ENCODE data around the gene NFIA. TPM values are rescaled to one million over a fixed set of nuclear protein-coding genes. Genes with fewer than 3 reads are reported as not detected.

The NFIA gene
- total RNA-seq, 1 donor from 2014 or later = 31.3 TPM

DNA sequence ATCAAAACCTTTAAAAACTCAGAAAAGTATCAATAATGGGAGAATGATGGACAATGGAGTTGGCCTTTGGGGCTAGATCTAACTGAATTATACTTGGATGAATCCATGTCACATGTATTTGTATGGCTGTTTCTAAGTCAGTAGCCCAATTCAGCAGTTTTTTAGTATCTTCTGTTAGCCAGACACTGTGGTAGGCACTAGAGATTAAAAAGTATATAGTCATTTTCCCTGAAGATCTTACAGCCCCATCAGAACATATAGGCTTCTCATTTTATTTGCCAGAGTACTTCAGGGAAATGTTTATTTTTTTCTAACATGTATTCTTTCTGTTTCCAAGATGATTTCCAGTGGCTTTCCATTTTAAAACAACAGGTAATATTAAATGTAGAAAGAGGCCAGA lies 273.7 kb downstream of the NFIA start:
- Histone ChIP-seq H3K27ac (ENCODE audit: low read depth, low read length) (no peak overlapping the region), H3K4me1 (ENCODE audit: control insufficient read depth in 3 of 3, insufficient read depth in 3 of 3, low read length in 3 of 3) (peaks cover 0 to 9% (median 4%) of the 10 kb centered on the region in 3 donors), H3K9ac (ENCODE audit: low read depth in 1 of 3, low read length in 3 of 3) (no peak overlapping the region), H3K9me3 (ENCODE audit: control insufficient read depth in 3 of 3, low read length in 3 of 3) (no peaks in the 10 kb centered on the region), H3K4me3 (ENCODE audit: low read length in 3 of 3) (no peak overlapping the region), H3K27me3 (ENCODE audit: control insufficient read depth in 3 of 3, insufficient read depth in 3 of 3, low read length in 3 of 3) (no peaks in the 10 kb centered on the region), H3K36me3 (ENCODE audit: control insufficient read depth in 3 of 3, insufficient read depth in 3 of 3, low read length in 3 of 3) (peaks cover 7 to 13% (median 11%) of the 10 kb centered on the region in 3 donors)

GRCh38 chr1:61356995-61357394 lies 274.6 kb downstream of the NFIA start:
- H3K36me3 ChIP-seq (ENCODE audit: control insufficient read depth in 3 of 3, insufficient read depth in 3 of 3, low read length in 3 of 3) = peaks cover 7 to 13% (median 11%) of the 10 kb centered on the region in 3 donors
- no peaks in the 10 kb centered on the region for H3K27me3 ChIP-seq (ENCODE audit: control insufficient read depth in 3 of 3, insufficient read depth in 3 of 3, low read length in 3 of 3)
- no peak overlapping the region for H3K9ac ChIP-seq (ENCODE audit: low read depth in 1 of 3, low read length in 3 of 3)
- H3K4me3 ChIP-seq (ENCODE audit: low read length in 3 of 3) = no peak overlapping the region
- H3K4me1 ChIP-seq (ENCODE audit: control insufficient read depth in 3 of 3, insufficient read depth in 3 of 3, low read length in 3 of 3) = peaks cover 0 to 9% (median 4%) of the 10 kb centered on the region in 3 donors
- H3K9me3 ChIP-seq (ENCODE audit: control insufficient read depth in 3 of 3, low read length in 3 of 3) = no peaks in the 10 kb centered on the region
- H3K27ac ChIP-seq (ENCODE audit: low read depth, low read length) = no peak overlapping the region

DNA sequence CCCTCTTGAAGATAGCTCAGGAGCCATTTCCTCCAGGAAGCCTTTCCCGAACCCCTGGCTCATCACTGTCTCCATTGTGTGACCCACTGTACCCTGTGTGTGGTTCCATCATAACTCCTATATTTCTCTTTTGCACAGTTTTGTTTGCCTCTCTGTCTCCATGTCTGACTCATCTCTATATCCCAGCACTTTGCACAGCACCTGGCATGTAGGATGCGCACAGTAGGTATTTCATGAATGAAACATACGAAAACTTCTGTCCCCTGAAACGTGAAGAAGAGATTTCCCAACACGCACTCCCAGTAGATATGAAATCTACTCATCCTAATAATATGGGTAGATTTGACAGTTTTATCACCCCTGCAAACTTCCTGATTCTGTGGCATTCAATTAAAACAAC lies 275.2 kb downstream of the NFIA start:
- Histone ChIP-seq H3K4me1 (ENCODE audit: control insufficient read depth in 3 of 3, insufficient read depth in 3 of 3, low read length in 3 of 3) (peaks cover 0 to 9% (median 4%) of the 10 kb centered on the region in 3 donors), H3K27ac (ENCODE audit: low read depth, low read length) (no peak overlapping the region), H3K9me3 (ENCODE audit: control insufficient read depth in 3 of 3, low read length in 3 of 3) (no peaks in the 10 kb centered on the region), H3K9ac (ENCODE audit: low read depth in 1 of 3, low read length in 3 of 3) (no peak overlapping the region), H3K4me3 (ENCODE audit: low read length in 3 of 3) (no peak overlapping the region), H3K36me3 (ENCODE audit: control insufficient read depth in 3 of 3, insufficient read depth in 3 of 3, low read length in 3 of 3) (peaks cover 7 to 13% (median 11%) of the 10 kb centered on the region in 3 donors), H3K27me3 (ENCODE audit: control insufficient read depth in 3 of 3, insufficient read depth in 3 of 3, low read length in 3 of 3) (no peaks in the 10 kb centered on the region)

- H3K9ac ChIP-seq (ENCODE audit: low read depth in 1 of 3, low read length in 3 of 3) = no peak overlapping the region
- H3K9me3 ChIP-seq (ENCODE audit: control insufficient read depth in 3 of 3, low read length in 3 of 3) = no peaks in the 10 kb centered on the region
- H3K4me3 ChIP-seq (ENCODE audit: low read length in 3 of 3) = no peak overlapping the region
- H3K4me1 ChIP-seq (ENCODE audit: control insufficient read depth in 3 of 3, insufficient read depth in 3 of 3, low read length in 3 of 3) = peaks cover 0 to 2% (median 0%) of the 10 kb centered on the region in 3 donors
- no peak overlapping the region for H3K27ac ChIP-seq (ENCODE audit: low read depth, low read length)
- no peaks in the 10 kb centered on the region for H3K27me3 ChIP-seq (ENCODE audit: control insufficient read depth in 3 of 3, insufficient read depth in 3 of 3, low read length in 3 of 3)
- H3K36me3 ChIP-seq (ENCODE audit: control insufficient read depth in 3 of 3, insufficient read depth in 3 of 3, low read length in 3 of 3) = peaks cover 5 to 9% (median 7%) of the 10 kb centered on the region in 3 donors
Measured at GRCh38 chr1:61358770-61359455, 276.6 kb downstream of the NFIA start.

DNA sequence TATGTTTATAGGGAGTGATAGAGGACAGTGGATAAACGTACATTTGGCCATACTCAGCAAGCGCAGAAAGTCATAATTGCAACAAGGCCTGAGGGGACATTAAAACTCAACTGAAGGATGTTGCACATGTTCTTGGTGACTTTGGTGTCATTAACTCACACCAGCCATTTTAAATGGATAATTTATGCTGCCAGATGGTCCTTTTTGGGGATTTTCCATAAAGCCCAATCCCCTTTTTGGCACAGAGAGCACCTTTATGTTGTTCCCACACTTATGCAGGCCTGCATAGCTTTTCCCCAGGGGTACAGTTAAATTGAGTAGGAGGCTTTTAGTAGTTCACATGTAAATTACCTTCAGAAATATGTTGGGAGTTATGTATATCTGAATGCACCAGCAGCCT lies 279.6 kb downstream of the NFIA start:
- peaks cover 0 to 2% (median 0%) of the 10 kb centered on the region in 3 donors for H3K4me1 ChIP-seq (ENCODE audit: control insufficient read depth in 3 of 3, insufficient read depth in 3 of 3, low read length in 3 of 3)
- no peak overlapping the region for H3K27ac ChIP-seq (ENCODE audit: low read depth, low read length)
- no peaks in the 10 kb centered on the region for H3K27me3 ChIP-seq (ENCODE audit: control insufficient read depth in 3 of 3, insufficient read depth in 3 of 3, low read length in 3 of 3)
- H3K9me3 ChIP-seq (ENCODE audit: control insufficient read depth in 3 of 3, low read length in 3 of 3) = no peaks in the 10 kb centered on the region
- H3K4me3 ChIP-seq (ENCODE audit: low read length in 3 of 3) = no peak overlapping the region
- H3K36me3 ChIP-seq (ENCODE audit: control insufficient read depth in 3 of 3, insufficient read depth in 3 of 3, low read length in 3 of 3) = peaks cover 0 to 9% (median 7%) of the 10 kb centered on the region in 3 donors
- no peak overlapping the region for H3K9ac ChIP-seq (ENCODE audit: low read depth in 1 of 3, low read length in 3 of 3)

GRCh38 chr1:61362351-61362750 lies 280.0 kb downstream of the NFIA start:
- H3K27me3 ChIP-seq (ENCODE audit: control insufficient read depth in 3 of 3, insufficient read depth in 3 of 3, low read length in 3 of 3) = no peaks in the 10 kb centered on the region
- no peak overlapping the region for H3K4me3 ChIP-seq (ENCODE audit: low read length in 3 of 3)
- H3K9me3 ChIP-seq (ENCODE audit: control insufficient read depth in 3 of 3, low read length in 3 of 3) = no peaks in the 10 kb centered on the region
- no peak overlapping the region for H3K27ac ChIP-seq (ENCODE audit: low read depth, low read length)
- no peak overlapping the region for H3K9ac ChIP-seq (ENCODE audit: low read depth in 1 of 3, low read length in 3 of 3)
- peaks cover 0 to 9% (median 7%) of the 10 kb centered on the region in 3 donors for H3K36me3 ChIP-seq (ENCODE audit: control insufficient read depth in 3 of 3, insufficient read depth in 3 of 3, low read length in 3 of 3)
- H3K4me1 ChIP-seq (ENCODE audit: control insufficient read depth in 3 of 3, insufficient read depth in 3 of 3, low read length in 3 of 3) = peaks cover 0 to 2% (median 0%) of the 10 kb centered on the region in 3 donors

- Histone ChIP-seq H3K9ac (ENCODE audit: low read depth in 1 of 3, low read length in 3 of 3) (peak overlapping the region in 2 of 3 donors; percentile 40 to 45), H3K9me3 (ENCODE audit: control insufficient read depth in 3 of 3, low read length in 3 of 3) (no peaks in the 10 kb centered on the region), H3K4me1 (ENCODE audit: control insufficient read depth in 3 of 3, insufficient read depth in 3 of 3, low read length in 3 of 3) (peaks cover 0 to 3% (median 2%) of the 10 kb centered on the region in 3 donors), H3K27ac (ENCODE audit: low read depth, low read length) (peak overlapping the region; percentile 42), H3K36me3 (ENCODE audit: control insufficient read depth in 3 of 3, insufficient read depth in 3 of 3, low read length in 3 of 3) (no peaks in the 10 kb centered on the region), H3K4me3 (ENCODE audit: low read length in 3 of 3) (no peak overlapping the region), H3K27me3 (ENCODE audit: control insufficient read depth in 3 of 3, insufficient read depth in 3 of 3, low read length in 3 of 3) (no peaks in the 10 kb centered on the region)
Measured at GRCh38 chr1:61368366-61368765, 286.0 kb downstream of the NFIA start.

DNA sequence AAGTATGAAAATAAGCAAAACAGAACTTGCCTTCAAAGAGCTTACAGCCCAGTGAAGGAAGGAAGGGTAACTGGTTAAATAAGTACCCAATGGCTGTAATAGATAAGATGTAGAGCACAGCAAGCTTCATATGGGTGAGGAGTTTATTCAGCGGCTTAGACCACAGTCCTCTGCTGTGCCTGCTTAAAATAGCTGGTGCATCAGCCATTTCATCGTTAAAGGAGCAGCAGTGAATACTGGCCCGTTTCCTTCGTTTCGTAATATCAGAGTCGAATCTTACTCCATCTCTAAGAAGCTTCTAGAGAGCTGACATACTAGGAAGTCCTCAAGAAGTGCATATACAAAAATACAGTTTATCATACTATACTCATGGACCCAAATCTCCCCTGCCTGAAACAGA lies 286.5 kb downstream of the NFIA start:
- Histone ChIP-seq H3K27me3 (ENCODE audit: control insufficient read depth in 3 of 3, insufficient read depth in 3 of 3, low read length in 3 of 3) (no peaks in the 10 kb centered on the region), H3K27ac (ENCODE audit: low read depth, low read length) (peak overlapping the region; percentile 42), H3K9me3 (ENCODE audit: control insufficient read depth in 3 of 3, low read length in 3 of 3) (no peaks in the 10 kb centered on the region), H3K36me3 (ENCODE audit: control insufficient read depth in 3 of 3, insufficient read depth in 3 of 3, low read length in 3 of 3) (no peaks in the 10 kb centered on the region), H3K9ac (ENCODE audit: low read depth in 1 of 3, low read length in 3 of 3) (peak overlapping the region; percentile 40 to 57 (median 45)), H3K4me1 (ENCODE audit: control insufficient read depth in 3 of 3, insufficient read depth in 3 of 3, low read length in 3 of 3) (peaks cover 0 to 3% (median 2%) of the 10 kb centered on the region in 3 donors), H3K4me3 (ENCODE audit: low read length in 3 of 3) (peak overlapping the region in 2 of 3 donors; percentile 26 to 29)

- no peak overlapping the region for H3K9ac ChIP-seq (ENCODE audit: low read depth in 1 of 3, low read length in 3 of 3)
- H3K9me3 ChIP-seq (ENCODE audit: control insufficient read depth in 3 of 3, low read length in 3 of 3) = no peaks in the 10 kb centered on the region
- H3K4me1 ChIP-seq (ENCODE audit: control insufficient read depth in 3 of 3, insufficient read depth in 3 of 3, low read length in 3 of 3) = peaks cover 0 to 3% (median 2%) of the 10 kb centered on the region in 3 donors
- no peaks in the 10 kb centered on the region for H3K27me3 ChIP-seq (ENCODE audit: control insufficient read depth in 3 of 3, insufficient read depth in 3 of 3, low read length in 3 of 3)
- no peak overlapping the region for H3K27ac ChIP-seq (ENCODE audit: low read depth, low read length)
- no peak overlapping the region for H3K4me3 ChIP-seq (ENCODE audit: low read length in 3 of 3)
- no peaks in the 10 kb centered on the region for H3K36me3 ChIP-seq (ENCODE audit: control insufficient read depth in 3 of 3, insufficient read depth in 3 of 3, low read length in 3 of 3)
Measured at GRCh38 chr1:61370177-61370912, 288.0 kb downstream of the NFIA start.

DNA sequence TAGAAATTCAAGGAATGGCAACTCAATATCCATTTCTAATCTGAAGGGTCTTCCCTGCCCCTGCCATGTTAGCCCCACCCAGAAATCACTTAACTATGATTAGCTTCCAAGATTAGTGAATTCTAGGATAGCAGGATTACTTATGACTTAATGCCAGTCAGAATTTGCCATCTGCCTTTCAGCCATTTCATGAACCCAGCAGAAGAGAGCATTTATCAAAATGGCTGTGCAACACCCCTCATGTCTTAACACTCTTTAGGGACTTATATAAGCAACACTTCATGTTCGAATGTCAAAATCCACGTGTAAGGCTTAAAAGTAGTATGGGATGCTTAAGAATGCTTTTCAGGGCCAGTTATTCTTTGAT lies 288.5 kb downstream of the NFIA start:
- peaks cover 0 to 3% (median 2%) of the 10 kb centered on the region in 3 donors for H3K4me1 ChIP-seq (ENCODE audit: control insufficient read depth in 3 of 3, insufficient read depth in 3 of 3, low read length in 3 of 3)
- H3K9ac ChIP-seq (ENCODE audit: low read depth in 1 of 3, low read length in 3 of 3) = no peak overlapping the region

More for the DNA sequence above, 288.5 kb downstream of the NFIA start:
- no peaks in the 10 kb centered on the region for H3K36me3 ChIP-seq (ENCODE audit: control insufficient read depth in 3 of 3, insufficient read depth in 3 of 3, low read length in 3 of 3)
- no peaks in the 10 kb centered on the region for H3K27me3 ChIP-seq (ENCODE audit: control insufficient read depth in 3 of 3, insufficient read depth in 3 of 3, low read length in 3 of 3)
- no peak overlapping the region for H3K4me3 ChIP-seq (ENCODE audit: low read length in 3 of 3)
- H3K27ac ChIP-seq (ENCODE audit: low read depth, low read length) = no peak overlapping the region
- no peaks in the 10 kb centered on the region for H3K9me3 ChIP-seq (ENCODE audit: control insufficient read depth in 3 of 3, low read length in 3 of 3)

All from skeletal muscle tissue (tissue), 4 donors.